HG02943 (cell line): ENCODE measurements around the gene UMOD.

Experiments used
- ATAC-seq: cut with Tn5 transposase; IDR thresholded peaks from one replicate; pipeline ENCODE4 v1.9.1; 2021; ENCODE audit warnings: mild to moderate bottlenecking, low read depth, moderate library complexity; ENCODE audit not compliant: unreplicated experiment

Gene UMOD

GRCh38 chr16:20369452-20370054 is 17.0 kb upstream of the UMOD start:
- ATAC-seq = no peak

GRCh38 chr16:20364051-20364450 is 11.5 kb upstream of the UMOD start:
- no peak for ATAC-seq

GRCh38 chr16:20363191-20363590 is 10.7 kb upstream of the UMOD start:
- ATAC-seq = no peak

GRCh38 chr16:20359997-20360396 is 7.5 kb upstream of the UMOD start:
- no peak for ATAC-seq

GRCh38 chr16:20355114-20355782 is 2.7 kb upstream of the UMOD start:
- no peak for ATAC-seq

- no peak for ATAC-seq
Measured at GRCh38 chr16:20353379-20353778, 864 bp upstream of the UMOD start.

- ATAC-seq = no peak
Measured at GRCh38 chr16:20349615-20350014, 2.9 kb downstream of the UMOD start.

GRCh38 chr16:20348365-20349185 is 3.9 kb downstream of the UMOD start:
- ATAC-seq = no peak

GRCh38 chr16:20347666-20348364 is 4.7 kb downstream of the UMOD start:
- ATAC-seq = no peak

- no peak for ATAC-seq
Measured at GRCh38 chr16:20344611-20345010, 7.9 kb downstream of the UMOD start.

- ATAC-seq = no peak
Measured at GRCh38 chr16:20339744-20340143, 12.8 kb downstream of the UMOD start.

GRCh38 chr16:20336955-20337354 is 15.6 kb downstream of the UMOD start:
- no peak for ATAC-seq

GRCh38 chr16:20334396-20334795 is 18.1 kb downstream of the UMOD start:
- no peak for ATAC-seq

- no peak for ATAC-seq
Measured at GRCh38 chr16:20333120-20333519, 19.4 kb downstream of the UMOD start.

- ATAC-seq = no peak
Measured at GRCh38 chr16:20332411-20332810, 20.1 kb downstream of the UMOD start.

GRCh38 chr16:20331635-20332034 is 20.9 kb downstream of the UMOD start:
- no peak for ATAC-seq

GRCh38 chr16:20329392-20330138 is 22.9 kb downstream of the UMOD start:
- no peak for ATAC-seq

- ATAC-seq = no peak
Measured at GRCh38 chr16:20327444-20328041, 25.0 kb downstream of the UMOD start, which contains the start of gene GP2. GP2 (minus strand) TSS chr16:20327513; CDS start chr16:20326431, 1,082 bp downstream.

- ATAC-seq = no peak
Measured at GRCh38 chr16:20326321-20326720, 26.2 kb downstream of the UMOD start.

GRCh38 chr16:20325005-20325404 is 27.5 kb downstream of the UMOD start:
- no peak for ATAC-seq
